Neuron (in vitro differentiated cells): Measurements from ENCODE around the gene C1orf116.
"Not testable (repeated sequence)": the region's sequence is repeated elsewhere in the genome, so short reads cannot be mapped to it uniquely, and the experiment has no call there.

ENCODE experiments used
- H2AFZ ChIP-seq: one replicate; pipeline ENCODE4 v1.6.1; 2013; ENCODE audit warnings: low read depth, mild to moderate bottlenecking, inconsistent platforms, low read length, moderate library complexity
- H3K27me3 ChIP-seq: one replicate; pipeline ENCODE4 v1.6.1; 2013; ENCODE audit warnings: low read length; ENCODE audit not compliant: insufficient read depth
- H3K36me3 ChIP-seq: one replicate; pipeline ENCODE4 v1.6.1; 2013; ENCODE audit warnings: low read length; ENCODE audit not compliant: insufficient read depth
- H3K4me1 ChIP-seq: one replicate; pipeline ENCODE4 v1.6.1; 2013; ENCODE audit warnings: low read length; ENCODE audit not compliant: insufficient read depth
- H3K4me3 ChIP-seq: 2 replicates; pipeline ENCODE4 v1.5.1; 2013; ENCODE audit warnings: mild to moderate bottlenecking, low read length, moderate library complexity
- H3K9me3 ChIP-seq: one replicate; pipeline ENCODE4 v1.6.1; 2013; ENCODE audit warnings: low read length

The C1orf116 gene

GRCh38 chr1:207054491-207054890 lies 21.9 kb upstream of the C1orf116 start:
- Histone ChIP-seq H3K36me3 (peaks cover 1% of the 10 kb centered on the region), H3K4me3 (no peak overlapping the region), H2AFZ (no peak overlapping the region), H3K4me1 (peaks cover 19% of the 10 kb centered on the region), H3K27me3 (no peaks in the 10 kb centered on the region), H3K9me3 (no peaks in the 10 kb centered on the region)

- H3K36me3 ChIP-seq: peaks cover 13% of the 10 kb centered on the region
- H3K9me3 ChIP-seq: no peaks in the 10 kb centered on the region
- H2AFZ ChIP-seq: peak within 1 kb of the TSS; percentile 91
- H3K4me1 ChIP-seq: peaks cover 28% of the 10 kb centered on the region
- H3K27me3 ChIP-seq: no peaks in the 10 kb centered on the region
- peak within 1 kb of the TSS; percentile 97 for H3K4me3 ChIP-seq
Observed at GRCh38 chr1:207052911-207053769, 20.6 kb upstream of the C1orf116 start, which contains the start of gene PFKFB2. PFKFB2 (plus strand) TSS chr1:207053275; CDS start chr1:207054718, 1,443 bp downstream.

DNA sequence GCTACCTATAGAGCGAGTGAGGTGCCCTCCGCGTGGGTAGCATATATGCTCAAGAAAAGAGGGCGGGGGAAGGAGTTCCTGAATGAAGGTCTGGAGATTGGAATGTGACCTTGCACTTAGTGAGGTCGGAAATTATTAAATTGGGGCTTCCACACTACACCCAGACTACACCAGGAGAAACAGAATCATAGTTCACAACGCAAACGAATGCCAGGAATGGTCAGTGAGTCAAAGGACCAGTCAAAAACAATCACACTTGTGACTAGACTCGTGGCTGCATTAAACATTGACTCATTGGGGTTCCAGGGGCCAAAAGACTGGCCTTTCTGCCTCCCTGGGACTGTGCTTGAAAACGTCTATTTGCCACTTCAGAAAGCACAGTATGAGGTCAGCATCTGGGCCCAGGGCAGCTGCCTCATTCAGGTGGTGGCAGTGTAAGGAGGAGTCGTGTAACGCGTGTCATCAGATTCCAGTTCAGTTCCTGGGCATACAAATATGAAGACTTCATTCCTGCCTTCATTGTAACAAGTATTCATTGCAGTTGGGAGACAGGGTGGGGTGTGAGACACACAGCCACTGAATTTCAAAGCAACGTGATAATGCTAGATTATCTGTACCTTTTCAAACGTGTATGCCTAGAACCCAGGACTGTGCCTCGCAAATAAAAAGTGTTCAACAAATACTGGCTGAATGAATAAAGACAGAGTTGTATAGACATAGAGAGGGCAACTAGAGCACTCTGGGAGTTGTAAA lies 18.8 kb upstream of the C1orf116 start, which contains the start of gene YOD1:
Gene YOD1 (minus strand): TSS at position 18 of the 753 bp plus-strand sequence. CDS start 178 bp downstream, outside the sequence.
- H2AFZ ChIP-seq: peak within 1 kb of the TSS; percentile 91
- peaks cover 34% of the 10 kb centered on the region for H3K4me1 ChIP-seq
- peak within 1 kb of the TSS; percentile 97 for H3K4me3 ChIP-seq
- no peaks in the 10 kb centered on the region for H3K9me3 ChIP-seq
- peaks cover 28% of the 10 kb centered on the region for H3K36me3 ChIP-seq
- H3K27me3 ChIP-seq: no peaks in the 10 kb centered on the region

DNA sequence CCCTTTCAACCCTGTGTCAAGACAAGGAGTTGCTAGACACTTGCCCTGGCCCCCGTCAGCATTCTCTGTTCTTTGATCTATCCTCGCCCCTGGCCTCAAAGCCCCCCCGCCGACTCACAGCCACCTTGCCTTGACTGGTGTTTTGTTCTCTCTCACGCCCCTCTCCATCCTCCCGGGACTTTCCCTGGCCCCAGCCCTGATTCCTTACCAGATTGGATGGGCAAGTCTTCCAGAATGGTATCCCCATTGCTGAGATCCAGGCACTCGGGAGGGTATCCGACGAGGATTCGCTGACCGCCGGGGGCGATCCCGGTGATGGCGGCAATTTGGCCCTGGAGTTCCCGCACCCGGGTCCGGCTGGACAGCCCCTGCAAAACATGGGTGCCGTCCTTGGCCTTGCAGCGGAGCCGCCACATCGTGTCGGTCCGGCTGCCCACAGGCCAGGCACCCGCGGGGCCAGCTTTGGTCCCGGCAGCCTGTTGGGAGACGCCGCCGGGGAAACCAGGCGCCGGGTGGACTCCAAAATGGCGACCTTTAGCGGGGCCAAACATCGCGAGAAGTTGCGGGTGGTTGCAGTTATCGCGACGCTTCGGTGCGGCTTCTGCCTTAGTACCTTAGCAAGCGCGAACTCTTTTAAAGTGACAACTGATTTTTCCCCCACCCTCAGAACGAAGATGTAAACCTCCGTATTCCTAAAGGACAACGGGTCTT lies 18.1 kb upstream of the C1orf116 start:
- Histone ChIP-seq H3K9me3 (no peaks in the 10 kb centered on the region), H2AFZ (peak overlapping the region; percentile 91), H3K36me3 (peaks cover 34% of the 10 kb centered on the region), H3K4me3 (peak overlapping the region; percentile 97), H3K4me1 (peaks cover 34% of the 10 kb centered on the region), H3K27me3 (no peaks in the 10 kb centered on the region)

DNA sequence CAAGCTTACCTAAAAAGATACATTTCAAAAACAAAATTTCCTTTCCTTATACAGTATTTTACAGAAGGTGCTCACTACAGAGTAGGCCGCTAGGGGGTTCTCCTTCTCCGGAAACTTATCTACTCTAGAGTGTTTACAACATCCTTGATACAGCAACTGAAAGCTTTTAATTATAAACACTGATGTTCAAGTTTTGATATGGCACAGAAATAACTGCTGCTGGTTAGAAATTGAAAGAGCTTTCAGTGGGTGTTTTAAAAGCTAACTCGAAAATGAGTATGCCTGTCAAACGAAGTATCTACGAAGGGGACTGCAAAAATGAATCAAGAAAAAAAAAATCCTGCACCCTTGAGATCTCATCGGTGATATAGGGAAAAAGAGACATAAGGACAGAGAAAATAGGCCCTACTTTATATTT lies 17.4 kb upstream of the C1orf116 start:
- H3K36me3 ChIP-seq: peaks cover 37% of the 10 kb centered on the region
- H3K27me3 ChIP-seq: no peaks in the 10 kb centered on the region
- H3K9me3 ChIP-seq: no peaks in the 10 kb centered on the region
- peak overlapping the region; percentile 91 for H2AFZ ChIP-seq
- peaks cover 34% of the 10 kb centered on the region for H3K4me1 ChIP-seq
- peak overlapping the region; percentile 97 for H3K4me3 ChIP-seq

GRCh38 chr1:207049514-207049913 lies 17.0 kb upstream of the C1orf116 start:
- Histone ChIP-seq H3K4me1 (peaks cover 34% of the 10 kb centered on the region), H2AFZ (no peak overlapping the region), H3K36me3 (peaks cover 37% of the 10 kb centered on the region), H3K9me3 (no peaks in the 10 kb centered on the region), H3K4me3 (peak overlapping the region; percentile 97), H3K27me3 (no peaks in the 10 kb centered on the region)

DNA sequence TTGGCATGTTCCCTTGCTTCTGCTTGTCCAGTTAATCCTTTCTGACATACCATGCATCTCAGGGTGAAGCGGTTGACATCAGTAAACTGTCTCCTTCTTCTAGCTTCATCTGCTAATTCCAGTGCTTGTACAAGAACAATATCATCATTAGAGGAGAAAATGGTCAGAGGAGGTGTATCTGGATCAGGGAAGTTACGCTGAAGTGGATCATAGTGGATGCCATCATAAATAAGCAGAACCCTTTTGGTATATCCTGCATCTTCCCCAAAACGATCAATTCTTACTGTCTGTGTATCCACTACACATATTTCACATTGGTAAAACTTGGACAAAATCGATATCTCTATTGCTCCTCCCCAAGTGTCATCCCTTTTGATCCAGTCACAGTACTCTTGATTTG lies 16.5 kb upstream of the C1orf116 start:
- peak overlapping the region; percentile 97 for H3K4me3 ChIP-seq
- no peaks in the 10 kb centered on the region for H3K27me3 ChIP-seq
- no peak overlapping the region for H2AFZ ChIP-seq
- H3K36me3 ChIP-seq: peaks cover 37% of the 10 kb centered on the region
- H3K9me3 ChIP-seq: no peaks in the 10 kb centered on the region
- peaks cover 34% of the 10 kb centered on the region for H3K4me1 ChIP-seq

DNA sequence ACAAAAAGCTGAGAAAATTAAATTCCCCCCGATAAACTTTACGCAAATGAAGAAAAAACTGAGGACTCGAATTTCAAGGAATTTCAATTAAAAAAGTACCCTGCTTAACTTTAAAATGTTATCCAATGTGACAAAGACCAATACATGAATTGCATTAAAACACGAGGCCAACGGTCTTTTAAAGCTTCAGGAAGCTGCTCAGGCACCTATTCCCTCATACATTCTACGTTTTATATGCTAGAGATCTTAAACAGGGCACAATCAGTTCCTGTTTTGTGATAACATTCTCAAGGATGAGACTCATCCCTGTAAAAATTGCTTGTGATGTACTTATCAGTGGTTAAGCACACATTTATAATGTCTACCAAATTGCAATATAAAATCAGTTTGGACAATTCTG lies 15.5 kb upstream of the C1orf116 start:
- Histone ChIP-seq H3K27me3 (no peaks in the 10 kb centered on the region), H3K4me1 (peaks cover 34% of the 10 kb centered on the region), H3K9me3 (no peaks in the 10 kb centered on the region), H3K4me3 (no peak overlapping the region), H2AFZ (no peak overlapping the region), H3K36me3 (peaks cover 37% of the 10 kb centered on the region)

DNA sequence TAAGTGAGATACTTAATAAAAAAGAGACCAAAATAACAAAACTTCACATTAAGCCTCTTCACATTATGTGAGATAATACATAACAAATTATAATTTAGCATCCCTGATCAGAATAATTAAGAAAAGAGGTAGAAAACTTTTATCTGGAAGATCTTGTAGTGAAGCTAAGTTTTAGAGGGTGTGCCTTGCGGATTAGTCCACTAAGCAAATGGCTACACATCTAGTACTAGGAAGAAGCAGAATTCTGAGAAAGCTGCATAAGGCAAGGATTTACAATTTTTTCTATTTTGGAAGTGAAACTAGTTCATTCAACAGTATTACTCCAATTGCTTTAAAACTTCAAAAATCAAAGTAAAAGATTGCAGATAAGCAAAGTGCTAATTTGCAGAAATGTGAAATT lies 14.9 kb upstream of the C1orf116 start:
- H3K9me3 ChIP-seq: no peaks in the 10 kb centered on the region
- H2AFZ ChIP-seq: no peak overlapping the region
- peaks cover 37% of the 10 kb centered on the region for H3K36me3 ChIP-seq
- H3K4me1 ChIP-seq: peaks cover 34% of the 10 kb centered on the region
- no peaks in the 10 kb centered on the region for H3K27me3 ChIP-seq
- H3K4me3 ChIP-seq: no peak overlapping the region

DNA sequence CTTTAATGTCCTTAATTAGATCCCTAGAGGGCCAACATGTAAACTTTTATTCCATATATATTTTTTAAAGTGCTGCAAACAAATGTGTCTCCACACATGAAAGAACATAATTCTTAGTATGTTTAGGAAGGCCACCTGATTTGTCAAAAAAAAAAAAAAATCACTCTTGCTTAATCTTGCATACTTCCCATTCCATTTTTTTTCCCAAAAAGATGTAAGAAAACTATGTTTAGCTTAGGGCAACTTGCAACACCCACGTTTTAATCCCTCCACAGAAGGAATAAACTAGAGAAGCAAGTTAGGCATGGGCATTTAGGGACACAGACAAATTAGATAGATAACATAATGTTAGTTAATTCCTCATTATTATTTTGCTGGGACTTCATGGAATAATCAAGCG lies 12.9 kb upstream of the C1orf116 start:
- Histone ChIP-seq H3K9me3 (no peaks in the 10 kb centered on the region), H3K4me1 (peaks cover 23% of the 10 kb centered on the region), H3K36me3 (peaks cover 37% of the 10 kb centered on the region), H3K4me3 (no peak overlapping the region), H3K27me3 (no peaks in the 10 kb centered on the region), H2AFZ (no peak overlapping the region)

- not testable (repeated sequence) for H3K27me3 ChIP-seq, H2AFZ ChIP-seq, H3K4me3 ChIP-seq, H3K36me3 ChIP-seq, H3K9me3 ChIP-seq
- peaks cover 11% of the 10 kb centered on the region for H3K4me1 ChIP-seq
Observed at GRCh38 chr1:207041397-207041796, 8.8 kb upstream of the C1orf116 start.

DNA sequence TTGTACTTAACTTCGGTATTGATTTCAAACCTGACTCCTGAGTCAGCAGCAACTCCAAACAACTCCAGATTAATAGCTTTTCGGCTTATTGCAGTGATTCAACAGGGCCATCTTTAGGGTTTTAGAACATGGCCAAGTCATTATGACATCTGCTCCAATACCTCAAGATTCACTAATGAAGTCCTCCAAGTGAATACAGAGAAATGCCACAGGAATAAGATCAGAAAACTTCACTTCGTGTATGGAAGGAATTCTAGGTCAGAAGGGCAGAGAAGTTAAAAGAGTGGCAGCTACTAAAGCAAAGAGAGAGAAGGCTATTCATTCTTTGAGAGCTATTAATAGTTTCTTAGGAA lies 7.6 kb upstream of the C1orf116 start:
- Histone ChIP-seq H3K9me3 (no peaks in the 10 kb centered on the region), H3K27me3 (peaks cover under 1% of the 10 kb centered on the region), H3K36me3 (no peaks in the 10 kb centered on the region), H3K4me3 (no peak overlapping the region), H3K4me1 (peaks cover 11% of the 10 kb centered on the region), H2AFZ (no peak overlapping the region)
